HG02885 (cell line): ENCODE results near the gene GALNT15.
A peak's percentile ranks its signal among the peaks of the same experiment; 100 is the strongest.

Source experiments
- ATAC-seq: cut with Tn5 transposase; IDR thresholded peaks from one replicate; pipeline ENCODE4 v1.9.1; 2021; ENCODE audit warnings: mild to moderate bottlenecking; ENCODE audit not compliant: unreplicated experiment, poor library complexity

GALNT15 gene, protein sequence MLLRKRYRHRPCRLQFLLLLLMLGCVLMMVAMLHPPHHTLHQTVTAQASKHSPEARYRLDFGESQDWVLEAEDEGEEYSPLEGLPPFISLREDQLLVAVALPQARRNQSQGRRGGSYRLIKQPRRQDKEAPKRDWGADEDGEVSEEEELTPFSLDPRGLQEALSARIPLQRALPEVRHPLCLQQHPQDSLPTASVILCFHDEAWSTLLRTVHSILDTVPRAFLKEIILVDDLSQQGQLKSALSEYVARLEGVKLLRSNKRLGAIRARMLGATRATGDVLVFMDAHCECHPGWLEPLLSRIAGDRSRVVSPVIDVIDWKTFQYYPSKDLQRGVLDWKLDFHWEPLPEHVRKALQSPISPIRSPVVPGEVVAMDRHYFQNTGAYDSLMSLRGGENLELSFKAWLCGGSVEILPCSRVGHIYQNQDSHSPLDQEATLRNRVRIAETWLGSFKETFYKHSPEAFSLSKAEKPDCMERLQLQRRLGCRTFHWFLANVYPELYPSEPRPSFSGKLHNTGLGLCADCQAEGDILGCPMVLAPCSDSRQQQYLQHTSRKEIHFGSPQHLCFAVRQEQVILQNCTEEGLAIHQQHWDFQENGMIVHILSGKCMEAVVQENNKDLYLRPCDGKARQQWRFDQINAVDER

DNA sequence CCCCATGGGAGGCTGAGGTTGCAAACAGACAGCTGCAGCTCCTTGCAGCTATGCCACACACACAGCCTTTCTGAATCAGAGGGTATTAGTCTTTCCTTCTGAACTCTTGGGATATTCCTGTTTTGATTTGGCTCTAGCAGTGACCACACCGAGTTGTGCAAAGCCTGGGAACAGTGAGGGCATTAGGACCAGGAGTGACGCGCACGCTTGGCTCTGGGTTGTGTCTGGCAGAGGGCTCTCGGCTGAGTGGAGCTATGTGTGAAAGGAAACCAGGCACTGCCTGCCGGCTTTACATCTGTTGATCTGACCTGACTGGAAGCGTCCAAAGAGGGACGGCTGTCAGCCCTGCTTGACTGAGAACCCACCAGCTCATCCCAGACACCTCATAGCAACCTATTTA lies at the start of gene GALNT15:
TSS of gene GALNT15 (plus strand) at position 292 of the 400 bp plus-strand sequence. CDS start 472 bp downstream, outside the sequence.
- no peak for ATAC-seq

DNA sequence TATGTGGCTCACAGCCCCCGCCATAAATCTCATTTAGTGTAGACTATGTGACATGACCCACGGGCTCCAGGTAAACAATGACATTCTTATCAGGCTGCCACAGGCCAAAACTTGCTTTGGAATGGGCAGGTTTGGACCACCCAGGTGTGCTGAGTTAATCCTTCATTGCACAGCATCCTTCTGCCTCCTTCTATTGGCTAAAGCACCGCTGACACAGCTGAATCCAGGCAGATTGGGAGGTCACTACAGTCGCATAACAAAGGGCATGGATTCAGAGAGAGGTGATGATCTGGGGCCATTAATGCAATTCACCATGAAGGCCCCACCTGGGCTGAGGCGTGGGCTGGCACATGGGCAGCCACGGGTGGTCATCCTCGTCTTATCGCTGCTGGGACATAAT lies 47.8 kb upstream of the GALNT15 start:
- no peak for ATAC-seq

DNA sequence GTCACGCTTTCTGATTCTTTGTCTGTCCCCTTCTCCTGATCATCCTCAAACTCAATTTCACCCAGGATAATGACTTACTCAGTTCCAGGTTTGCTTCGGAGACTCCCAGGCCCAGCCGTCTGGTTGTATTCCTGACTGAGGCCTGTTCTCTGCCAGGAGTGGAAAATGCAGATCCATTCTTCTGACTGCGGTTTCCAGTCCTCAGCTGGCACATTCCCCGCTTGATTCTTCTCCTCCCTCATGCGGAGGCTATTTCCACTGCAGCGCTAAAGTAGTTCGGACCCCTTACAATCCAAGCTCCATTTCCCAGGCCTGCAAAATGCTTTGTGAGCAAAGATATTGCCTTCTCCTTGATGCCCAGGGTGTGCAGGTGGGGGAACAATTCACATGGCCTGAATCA lies 47.2 kb upstream of the GALNT15 start:
- no peak for ATAC-seq

DNA sequence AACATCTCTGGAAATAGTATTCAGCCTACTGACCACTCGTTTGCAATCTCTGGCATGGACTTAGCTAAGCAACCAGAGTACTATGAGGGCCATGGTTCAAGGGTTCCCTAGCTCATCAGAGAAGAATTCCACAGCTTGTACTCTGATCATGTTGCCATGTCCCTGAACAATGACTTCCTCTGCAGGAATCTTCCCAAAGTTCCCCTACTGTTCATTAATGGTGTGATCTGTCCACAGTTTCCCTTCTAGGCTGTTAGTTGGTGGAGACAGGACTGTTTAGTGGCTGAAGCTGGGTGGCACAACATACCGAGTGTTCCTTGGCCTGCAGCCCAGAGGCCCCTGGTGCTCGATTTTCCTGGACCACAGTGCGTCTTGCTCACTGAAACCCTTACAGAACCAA lies 44.4 kb upstream of the GALNT15 start:
- ATAC-seq, result no peak

DNA sequence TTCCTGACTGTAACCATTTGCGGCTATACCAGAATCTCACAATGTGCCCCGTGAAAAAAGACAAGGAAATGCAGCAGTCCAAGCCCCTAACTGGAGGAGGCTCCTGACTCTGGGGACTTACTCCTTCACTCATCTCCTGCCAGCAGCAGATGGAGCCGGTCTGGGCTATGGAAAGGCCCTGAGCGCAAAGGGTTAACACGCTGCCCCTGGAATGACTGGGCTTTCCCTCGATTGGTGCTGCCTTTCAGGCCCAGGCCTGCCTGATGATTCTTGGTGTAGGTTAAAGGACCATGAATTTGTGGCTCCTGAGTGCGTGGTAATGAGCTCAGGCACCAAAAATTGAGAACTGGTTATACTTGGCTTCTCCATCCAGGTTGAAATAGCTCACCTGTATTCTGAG lies 42.3 kb upstream of the GALNT15 start:
- ATAC-seq, result no peak

DNA sequence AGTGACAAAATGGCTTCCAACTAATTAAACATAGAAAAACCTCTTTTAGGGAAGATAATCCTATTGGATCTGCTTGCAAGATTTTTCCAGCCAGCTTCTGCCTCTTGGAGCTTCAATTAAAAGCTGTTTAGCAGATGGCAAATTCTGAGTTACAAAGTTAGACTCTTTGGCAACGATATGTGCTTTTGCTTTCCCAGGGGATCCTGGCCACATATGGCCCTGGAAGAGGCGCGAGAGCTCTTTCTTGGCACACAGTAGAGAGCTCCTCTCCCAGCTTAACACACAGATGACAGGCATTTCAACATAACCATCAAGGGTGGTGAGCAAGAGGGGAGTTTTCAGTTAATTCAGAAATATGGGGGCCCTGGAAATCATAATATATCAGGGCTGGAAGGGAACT lies 41.6 kb upstream of the GALNT15 start:
- ATAC-seq, result no peak

DNA sequence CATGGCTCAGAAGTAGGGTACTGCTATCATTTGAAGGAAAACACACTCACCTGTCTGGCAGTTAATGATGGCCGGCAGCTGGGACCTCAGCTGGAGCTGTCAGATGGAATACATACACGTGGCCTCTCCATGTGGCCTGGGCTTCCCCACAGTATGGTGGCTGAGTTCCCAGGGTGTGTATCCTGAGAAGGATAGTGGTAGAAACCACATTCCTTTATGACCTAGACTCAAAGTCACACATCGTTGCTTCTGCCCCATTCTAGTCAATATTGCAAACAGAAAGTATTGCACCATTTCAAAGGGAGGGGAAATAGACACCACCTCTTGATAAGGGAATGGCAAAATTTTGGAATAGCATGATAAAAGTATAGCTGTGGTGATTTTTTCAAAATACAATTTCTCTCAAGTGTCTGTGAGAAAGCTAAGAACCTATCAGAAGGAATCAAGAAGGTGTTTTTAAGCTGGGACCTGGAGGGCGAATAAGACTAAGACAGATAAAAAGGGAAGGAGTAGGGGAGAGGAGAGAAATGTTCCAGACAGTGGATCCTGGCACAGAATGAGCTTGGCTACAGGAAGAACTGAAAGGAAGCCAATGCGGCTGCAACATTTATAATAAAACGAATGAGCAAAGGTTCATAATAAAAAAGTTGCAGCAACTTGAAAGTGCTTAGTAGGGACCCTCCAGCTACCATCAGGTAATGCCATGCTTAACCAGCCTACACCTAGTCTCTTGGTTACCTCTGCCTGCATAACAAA lies 40.1 kb upstream of the GALNT15 start:
- ATAC-seq, result no peak

DNA sequence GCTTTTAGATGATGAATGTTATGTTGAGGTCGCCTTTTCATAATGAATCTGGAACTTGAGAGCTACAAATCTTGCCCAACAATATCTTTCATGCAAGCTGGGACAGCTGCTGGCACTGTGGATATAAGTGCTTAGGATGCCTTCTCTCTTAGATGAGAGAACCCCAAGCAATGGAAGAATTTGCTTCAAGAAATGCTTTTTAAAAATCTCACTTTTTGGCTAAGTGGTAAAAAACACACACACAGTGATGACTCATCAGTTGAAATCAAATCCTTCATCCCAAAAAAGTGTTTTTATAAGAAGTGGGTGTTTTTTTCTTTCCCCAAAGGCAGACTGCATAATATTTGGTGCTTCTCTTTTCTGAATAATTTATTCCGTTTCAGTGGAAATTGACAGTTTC lies 38.4 kb upstream of the GALNT15 start:
- ATAC-seq, result no peak

DNA sequence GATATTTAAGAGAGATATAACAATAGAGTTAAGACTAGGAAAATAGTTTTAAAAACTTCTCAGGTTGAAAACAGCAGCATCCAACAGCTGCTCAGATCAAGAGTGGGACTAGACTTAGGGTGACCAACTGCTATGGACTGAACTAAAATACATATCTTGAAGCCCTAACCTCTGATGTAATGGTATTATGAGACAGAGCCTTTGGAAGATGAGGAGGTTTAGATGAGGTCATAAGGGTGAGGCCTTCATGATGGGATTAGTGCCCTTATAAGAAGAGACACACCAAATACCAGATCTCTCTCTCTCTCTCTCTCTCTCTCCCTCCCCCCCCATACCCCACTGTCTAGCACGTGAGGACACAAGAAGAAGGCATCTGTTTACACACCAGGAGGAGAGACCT lies 37.4 kb upstream of the GALNT15 start:
- no peak for ATAC-seq

DNA sequence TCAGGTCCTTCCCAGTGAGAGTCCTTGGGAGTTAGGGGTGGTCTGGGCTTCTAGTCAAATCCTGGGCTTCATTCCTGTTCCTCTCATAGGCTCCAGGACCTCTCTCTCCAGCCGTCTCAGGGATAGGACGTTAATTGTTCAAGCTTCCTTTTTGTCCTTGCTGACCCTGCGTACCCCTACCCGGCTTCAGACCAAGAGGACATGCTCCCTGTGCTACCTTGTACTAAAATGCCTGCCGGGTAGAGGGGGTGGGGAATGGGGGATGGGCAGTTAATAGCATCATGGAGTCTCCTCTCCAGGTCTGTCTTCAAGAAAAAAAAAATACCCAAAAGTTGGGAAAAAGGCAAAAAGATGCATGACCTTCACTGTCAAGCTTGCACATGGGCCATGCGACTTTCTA lies 36.5 kb upstream of the GALNT15 start:
- no peak for ATAC-seq

DNA sequence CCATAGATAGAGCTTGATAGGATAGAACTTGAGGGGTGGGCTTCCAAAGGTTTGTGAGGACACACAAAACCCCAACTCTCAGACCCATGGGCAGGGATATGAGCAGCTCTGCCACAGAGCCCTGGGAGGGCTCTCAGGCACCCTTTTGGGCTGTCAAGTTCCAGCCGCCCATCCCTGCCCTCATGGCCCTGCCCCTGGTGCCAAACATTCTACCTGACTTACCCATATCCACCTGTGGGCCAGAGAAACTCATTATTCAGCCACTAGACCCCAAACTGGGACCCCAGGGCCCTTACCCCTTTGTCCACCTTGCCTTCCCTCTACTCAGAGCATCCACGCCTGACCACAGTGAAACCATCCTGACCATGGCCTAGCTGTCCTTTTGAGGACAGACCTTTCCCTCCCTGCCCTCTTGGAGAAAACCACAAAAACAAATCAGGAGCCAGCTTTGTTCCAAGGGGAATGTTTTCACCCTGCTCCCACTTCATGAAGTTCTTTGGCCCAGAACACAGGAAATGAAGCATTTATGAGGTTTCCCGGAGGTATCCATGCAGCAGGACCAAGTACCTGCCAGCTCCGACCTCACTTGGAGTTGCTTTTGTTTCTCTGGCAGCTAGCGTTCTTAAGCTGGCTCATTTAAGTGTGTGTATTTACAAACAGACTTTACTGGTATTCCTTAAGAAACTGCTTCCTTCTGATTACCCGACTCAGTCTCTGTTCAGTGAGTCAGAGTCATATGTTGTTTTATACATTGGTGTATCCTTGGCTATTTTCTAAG lies 34.2 kb upstream of the GALNT15 start:
- ATAC-seq, result no peak

DNA sequence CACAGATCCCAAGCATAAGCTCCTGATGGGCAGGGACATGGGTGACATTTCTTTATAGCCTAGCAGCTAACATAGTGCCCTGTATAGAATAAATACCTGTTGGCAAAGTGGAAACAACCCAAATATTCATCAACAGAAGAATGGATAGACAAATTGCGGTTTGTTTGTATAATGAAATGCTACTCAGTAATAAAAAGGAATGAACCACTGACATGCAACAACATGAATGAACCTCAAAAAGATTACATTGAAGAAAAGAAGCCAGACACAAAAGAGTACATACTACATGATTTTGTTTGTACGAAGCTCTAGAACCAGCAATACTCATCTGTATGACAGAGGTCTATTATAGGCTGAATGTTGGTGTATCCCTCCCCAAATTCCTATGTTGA lies 33.6 kb upstream of the GALNT15 start:
- no peak for ATAC-seq

DNA sequence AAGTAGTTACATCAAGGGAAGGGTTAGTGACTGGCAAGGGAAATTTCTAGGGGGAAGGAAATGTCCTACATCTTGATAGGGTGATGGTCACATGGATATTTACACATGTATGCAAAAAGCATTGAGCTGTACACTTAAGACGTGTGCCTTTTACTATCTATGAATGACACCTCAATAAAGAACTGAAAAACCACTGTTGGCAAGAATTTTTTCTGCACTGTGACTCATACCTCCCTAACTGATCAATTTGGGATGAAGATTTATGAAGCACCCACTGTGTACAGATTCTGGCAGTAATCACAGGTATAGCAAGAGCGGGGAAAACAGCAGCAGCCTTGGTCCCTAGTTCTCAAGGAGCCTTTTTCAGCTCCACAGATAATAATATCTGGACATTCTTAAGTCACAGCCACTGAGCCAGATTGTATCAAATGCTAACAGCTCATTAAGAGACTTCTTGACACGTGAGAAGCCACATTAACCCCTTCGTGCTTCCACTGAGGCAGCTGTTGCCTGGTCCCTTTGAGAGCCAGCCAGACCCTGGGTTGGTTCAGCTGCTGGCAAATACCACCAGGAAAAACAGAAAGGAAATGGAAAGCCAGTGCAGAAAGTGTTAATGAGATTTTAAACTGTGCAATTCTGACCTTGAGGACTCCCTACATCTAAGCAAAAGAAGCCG lies 32.0 kb upstream of the GALNT15 start:
- no peak for ATAC-seq

DNA sequence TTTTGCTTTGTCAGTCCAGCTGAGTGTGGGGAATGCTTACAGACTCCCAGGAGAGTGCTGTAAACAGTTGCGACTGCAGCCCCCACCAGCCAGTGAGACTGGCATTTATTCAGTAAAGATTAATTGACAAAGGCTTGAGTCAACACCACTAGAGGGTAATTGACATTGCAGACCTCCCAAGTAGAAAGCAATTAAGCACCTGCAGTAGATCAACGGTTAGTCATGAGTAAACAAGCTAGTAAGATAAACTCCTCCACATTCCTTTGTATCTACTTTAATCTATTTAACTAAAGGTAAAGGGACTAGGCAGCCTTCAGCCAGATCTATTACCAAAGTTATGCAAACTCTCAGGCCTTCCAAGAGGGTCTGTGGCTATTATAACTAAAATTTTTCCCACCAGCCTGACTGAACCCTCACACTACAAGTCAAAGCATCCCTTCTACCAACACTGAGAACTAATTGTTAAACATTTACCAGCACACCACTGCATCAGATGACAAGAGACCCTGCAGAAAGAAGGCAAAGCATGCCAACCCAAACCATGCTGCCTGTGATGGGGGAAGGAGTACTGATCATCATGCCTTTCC lies 30.5 kb upstream of the GALNT15 start:
- no peak for ATAC-seq

DNA sequence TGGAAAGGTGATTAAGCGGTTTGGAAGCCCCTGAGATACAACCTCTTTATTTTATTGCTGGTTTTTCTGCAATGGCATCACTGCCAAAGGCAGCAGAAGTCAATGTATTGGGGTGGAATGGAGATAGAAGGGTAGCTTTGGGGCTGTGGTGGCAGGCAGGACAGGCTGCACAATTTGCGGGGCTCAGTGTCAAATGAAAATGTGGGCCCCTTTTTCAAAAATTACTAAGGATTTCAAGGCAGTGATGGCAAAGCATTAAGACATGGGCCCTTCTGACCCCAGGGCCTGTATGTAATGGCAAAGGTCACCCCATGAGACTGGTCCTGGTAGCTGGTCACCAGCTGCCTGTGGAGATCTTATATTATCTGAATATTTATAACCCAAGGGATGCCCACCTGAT lies 29.3 kb upstream of the GALNT15 start:
- ATAC-seq, result no peak

DNA sequence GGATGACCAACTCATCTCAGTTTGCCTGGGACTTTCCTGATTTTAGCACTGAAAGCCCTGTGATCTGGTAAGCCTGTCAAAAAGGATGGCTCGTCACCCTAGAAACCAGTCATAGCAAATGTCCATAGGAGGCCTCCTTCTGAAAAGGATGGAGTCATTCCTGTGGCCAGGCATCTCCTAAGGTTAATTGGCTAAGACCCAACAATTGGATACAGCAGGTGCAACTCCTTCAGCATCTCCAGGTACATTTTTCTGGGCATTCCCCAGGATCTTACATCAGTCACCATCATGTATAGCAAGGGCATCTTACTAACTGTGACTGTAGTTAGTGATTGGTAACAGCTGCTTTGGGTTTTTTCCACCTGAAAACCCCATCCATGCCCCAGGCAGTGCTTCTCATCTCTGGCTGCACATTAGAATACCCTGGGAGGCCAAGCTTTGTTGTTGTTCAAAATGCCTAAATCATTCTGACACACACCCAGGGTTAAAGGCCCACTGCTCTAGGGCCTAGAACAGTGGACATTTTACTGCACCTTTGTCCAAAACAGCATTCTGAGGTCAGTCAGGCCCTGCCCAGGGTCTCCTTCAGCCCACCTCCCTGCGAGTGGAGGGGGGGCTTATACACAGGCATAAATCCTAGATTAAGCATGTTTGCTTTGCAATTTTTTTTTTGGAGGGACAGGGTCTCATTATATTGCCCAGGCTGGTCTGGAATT lies 28.3 kb upstream of the GALNT15 start:
- peak; percentile 54 for ATAC-seq

DNA sequence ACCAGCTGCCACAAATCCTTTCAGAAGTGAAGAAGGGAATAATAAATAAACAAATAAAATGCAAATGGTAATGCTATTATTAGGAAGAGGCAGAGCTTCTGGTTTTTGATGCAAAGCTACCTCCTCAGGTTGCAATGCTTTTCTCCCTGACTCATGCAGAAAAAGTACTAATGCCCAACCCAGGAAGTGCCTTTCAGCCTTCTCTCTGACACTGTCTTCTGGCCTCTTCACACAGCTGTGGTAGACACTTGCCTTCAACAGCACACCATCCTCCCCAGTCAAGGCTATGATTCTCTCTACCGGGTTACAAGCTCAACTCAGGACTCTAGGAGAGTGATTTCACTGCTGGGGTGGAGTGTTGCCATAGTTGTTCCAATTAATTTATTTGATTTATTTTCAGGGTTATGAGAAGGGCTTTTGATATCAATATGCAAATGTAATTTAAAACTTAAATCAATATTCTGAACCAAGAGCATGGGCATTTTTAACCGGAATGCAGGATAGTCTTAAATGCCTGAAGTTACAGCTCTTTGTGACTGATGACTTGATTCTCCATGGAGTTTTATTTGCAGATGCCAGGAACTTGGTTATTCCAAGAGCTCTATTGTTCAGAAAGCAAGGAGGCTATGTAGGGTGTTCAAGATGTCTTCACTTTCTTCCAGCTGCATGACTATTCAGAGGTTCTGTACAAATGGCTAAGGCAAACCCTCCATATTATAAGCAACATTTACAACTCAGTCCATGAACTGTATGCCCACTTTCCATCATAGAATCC lies 27.1 kb upstream of the GALNT15 start:
- ATAC-seq, result no peak

DNA sequence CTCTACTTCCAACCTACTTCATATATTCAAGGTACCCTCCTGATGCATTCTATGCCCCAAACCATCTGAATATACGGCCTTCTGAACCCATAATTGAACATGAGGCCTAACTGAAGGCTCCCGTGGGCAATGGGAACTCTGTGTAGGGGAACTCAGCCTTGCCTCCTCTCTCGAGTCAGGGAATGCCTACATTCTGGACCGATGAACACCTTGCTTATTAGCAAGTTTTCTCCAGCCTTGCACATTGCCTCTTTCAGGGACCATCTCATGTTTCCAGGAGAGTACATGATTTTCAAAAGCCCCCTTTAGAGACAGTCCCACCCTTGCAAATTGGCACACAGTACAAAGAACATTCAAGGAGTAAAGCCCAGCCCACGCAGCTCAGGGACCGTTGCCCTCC lies 26.3 kb upstream of the GALNT15 start:
- no peak for ATAC-seq
